AG04449 (cell line): Measurements from ENCODE around the gene NRL.

Source experiments
- CTCF ChIA-PET: fragments of 350-600 bp; formaldehyde crosslinking; extraction: SDS; loops from one replicate; lab custom pipeline; 2021; ENCODE audit warnings: antibody characterized with exemption; lab: Yijun Ruan, JAX
- POLR2A ChIA-PET: fragments of 400-600, 350-600 bp; formaldehyde crosslinking; extraction: SDS; loops from one replicate; lab custom pipeline; 2020; ENCODE audit warnings: antibody characterized with exemption, inconsistent platforms; lab: Yijun Ruan, JAX
- DNase-seq: peaks from one replicate; pipeline ENCODE4 v3.0.0-alpha.2; 2010; ENCODE audit warnings: low read depth, low spot score
- H3K4me3 ChIP-seq: 2 replicates; pipeline ENCODE4 v1.5.1; 2011; ENCODE audit warnings: low read depth, mild to moderate bottlenecking, control low read depth, low read length
- CTCF ChIP-seq: IDR thresholded peaks from one replicate; pipeline ENCODE4 v1.5.1; 2011; ENCODE audit warnings: mild to moderate bottlenecking, moderate library complexity, low read length, control low read depth, inconsistent platforms; ENCODE audit not compliant: insufficient read depth; ENCODE audit errors: missing control alignments

NRL gene

GRCh38 chr14:24130717-24131548 lies 16.2 kb upstream of the NRL start:
- CTCF ChIA-PET = interaction anchor here (0.9 to 1.6 kb wide), 2 partner anchors 15 to 41 kb away, joined by 3 read pairs; no protein-coding TSS in a partner anchor
- TF ChIP-seq CTCF = no peak

GRCh38 chr14:24130380-24130716 lies 15.6 kb upstream of the NRL start, which contains the start of gene FITM1:
TSS of gene FITM1 (plus strand) at chr14:24130659. CDS start at chr14:24131564, 905 bp downstream.
- no peak for TF ChIP-seq CTCF
- H3K4me3 ChIP-seq = no peak within 1 kb of the TSS
- no peak for DNase-seq
- ChIA-PET POLR2A (no interaction called here), CTCF (no interaction called here)

More at GRCh38 chr14:24130717-24131548, 16.2 kb upstream of the NRL start:
- POLR2A ChIA-PET = no interaction called here
- H3K4me3 ChIP-seq = no peak overlapping the region
- DNase-seq = no peak

GRCh38 chr14:24129410-24129998 lies 14.8 kb upstream of the NRL start:
- ChIA-PET POLR2A (interaction anchor here (0.8 kb wide), 1 partner anchor 15 kb away, joined by 3 read pairs; the partner anchor contains the start of genes DCAF11 and NRL), CTCF (interaction anchor here (1.7 kb wide), 1 partner anchor 32 kb away, joined by 4 read pairs; the partner anchor contains the start of gene IRF9)
- TF ChIP-seq CTCF = no peak
- DNase-seq = no peak
- no peak overlapping the region for H3K4me3 ChIP-seq

- ChIA-PET CTCF (interaction anchor here (0.9 to 2.3 kb wide), 6 partner anchors 12 to 70 kb away, joined by 3 to 9 read pairs (median 4); partner anchors contain the start of genes EMC9 and IRF9), POLR2A (interaction anchor here (1.0 kb wide), 1 partner anchor 8 kb away, joined by 3 read pairs; the partner anchor contains the start of gene PSME1)
- TF ChIP-seq CTCF = no peak
These were observed 12.9 kb upstream of the NRL start for GRCh38 chr14:24127673-24128072.

GRCh38 chr14:24126939-24127338 lies 12.2 kb upstream of the NRL start:
- POLR2A ChIA-PET = interaction anchor here (1.0 kb wide), 1 partner anchor 9 kb away, joined by 3 read pairs; the partner anchor contains the start of gene PSME1
- no peak overlapping the region for H3K4me3 ChIP-seq
- CTCF ChIA-PET = interaction anchor here (0.9 to 2.3 kb wide), 7 partner anchors 11 to 180 kb away, joined by 3 to 9 read pairs (median 3); partner anchors contain the start of genes EMC9 and IRF9
- no peak for TF ChIP-seq CTCF
- DNase-seq = no peak

More at GRCh38 chr14:24127673-24128072, 12.9 kb upstream of the NRL start:
- no peak for DNase-seq
- no peak overlapping the region for H3K4me3 ChIP-seq
